Astrocyte (in vitro differentiated cells and primary cell): ENCODE measurements around the gene RSPH3.
"Not testable (repeated sequence)": the region's sequence is repeated elsewhere in the genome, so short reads cannot be mapped to it uniquely, and the experiment has no call there.

Experiments
- CTCF ChIP-seq: IDR thresholded peaks from 2 replicates; pipeline ENCODE4 v1.5.1; 2011; ENCODE audit warnings: low read depth, mild to moderate bottlenecking, inconsistent platforms, low read length, moderate library complexity; ENCODE audit not compliant: insufficient read depth
- EZH2 ChIP-seq: IDR thresholded peaks from 2 replicates; pipeline ENCODE4 v1.6.1; 2012; ENCODE audit warnings: mild to moderate bottlenecking, low read length, inconsistent platforms; ENCODE audit not compliant: insufficient read depth

DNA sequence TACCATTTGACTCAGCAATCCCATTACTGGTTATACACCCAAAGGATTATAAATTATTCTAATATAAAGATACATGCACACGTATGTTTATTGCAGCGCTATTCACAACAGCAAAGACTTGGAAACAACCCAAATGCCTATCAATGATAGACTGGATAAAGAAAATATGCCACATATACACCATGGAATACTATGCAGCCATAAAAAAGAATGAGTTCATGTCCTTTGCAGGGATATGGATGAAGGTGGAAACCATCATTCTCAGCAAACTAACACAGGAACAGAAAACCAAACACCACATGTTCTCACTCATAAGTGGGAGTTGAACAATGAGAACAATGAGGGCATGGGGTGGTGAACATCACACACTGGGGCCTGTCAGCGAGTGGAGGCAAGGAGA is 48.0 kb downstream of the RSPH3 start:
- not testable (repeated sequence) for TF ChIP-seq CTCF, EZH2
